Sigmoid colon (tissue), 3 donors: Measurements from ENCODE around the gene CPEB3.

Experiments used
- POLR2A ChIP-seq, 2 donors: fragments of 450-650 bp; IDR thresholded peaks; one replicate each; pipeline ENCODE4 v1.6.1; 2016; ENCODE audit warnings: antibody characterized with exemption in 2 of 2, mild to moderate bottlenecking in 2 of 2, moderate library complexity in 2 of 2
- TF ChIP-seq, protein P1 (sequence below), 4 experiments: fragments of 450-650 bp in 3 of 4; fragments of 200-600 bp in 1 of 4; IDR thresholded peaks; one replicate each; pipeline ENCODE4 v1.5.1; 2016 to 2019; ENCODE audit warnings: antibody characterized with exemption in 4 of 4, mild to moderate bottlenecking in 3 of 4, moderate library complexity in 2 of 4

DNA sequence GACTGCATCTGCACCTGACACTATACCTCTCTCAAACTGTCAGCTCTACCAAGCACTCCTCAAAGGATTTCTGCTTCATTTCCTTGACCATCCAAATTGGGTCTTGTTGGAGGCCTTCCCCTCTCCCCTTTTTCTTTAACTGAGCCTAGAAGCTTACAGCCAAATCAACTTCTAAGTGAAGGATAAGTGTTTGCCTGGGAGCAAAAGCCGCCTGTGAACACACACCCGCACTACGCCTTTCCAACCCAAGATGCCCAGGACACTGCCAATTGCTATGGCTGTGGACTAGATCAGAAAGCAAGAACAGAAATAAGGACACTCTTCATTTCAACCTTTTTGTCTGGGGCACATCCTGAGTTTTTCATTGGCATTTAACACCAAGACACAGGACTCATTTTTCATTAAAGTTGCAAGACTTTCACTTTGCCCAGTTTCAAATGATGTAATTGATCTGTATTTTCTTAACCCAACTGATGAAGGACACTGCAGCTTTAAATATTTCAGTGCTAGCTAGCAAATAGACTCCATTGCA is 52.8 kb downstream of the CPEB3 start:
- TF ChIP-seq, protein P1, sequence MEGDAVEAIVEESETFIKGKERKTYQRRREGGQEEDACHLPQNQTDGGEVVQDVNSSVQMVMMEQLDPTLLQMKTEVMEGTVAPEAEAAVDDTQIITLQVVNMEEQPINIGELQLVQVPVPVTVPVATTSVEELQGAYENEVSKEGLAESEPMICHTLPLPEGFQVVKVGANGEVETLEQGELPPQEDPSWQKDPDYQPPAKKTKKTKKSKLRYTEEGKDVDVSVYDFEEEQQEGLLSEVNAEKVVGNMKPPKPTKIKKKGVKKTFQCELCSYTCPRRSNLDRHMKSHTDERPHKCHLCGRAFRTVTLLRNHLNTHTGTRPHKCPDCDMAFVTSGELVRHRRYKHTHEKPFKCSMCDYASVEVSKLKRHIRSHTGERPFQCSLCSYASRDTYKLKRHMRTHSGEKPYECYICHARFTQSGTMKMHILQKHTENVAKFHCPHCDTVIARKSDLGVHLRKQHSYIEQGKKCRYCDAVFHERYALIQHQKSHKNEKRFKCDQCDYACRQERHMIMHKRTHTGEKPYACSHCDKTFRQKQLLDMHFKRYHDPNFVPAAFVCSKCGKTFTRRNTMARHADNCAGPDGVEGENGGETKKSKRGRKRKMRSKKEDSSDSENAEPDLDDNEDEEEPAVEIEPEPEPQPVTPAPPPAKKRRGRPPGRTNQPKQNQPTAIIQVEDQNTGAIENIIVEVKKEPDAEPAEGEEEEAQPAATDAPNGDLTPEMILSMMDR (IDR thresholded peaks at IDR 0.05), result no peak
- TF ChIP-seq POLR2A (IDR thresholded peaks at IDR 0.05), result no peak
